ENCODE measurements around the gene PRKAR1B.

Gene PRKAR1B

DNA sequence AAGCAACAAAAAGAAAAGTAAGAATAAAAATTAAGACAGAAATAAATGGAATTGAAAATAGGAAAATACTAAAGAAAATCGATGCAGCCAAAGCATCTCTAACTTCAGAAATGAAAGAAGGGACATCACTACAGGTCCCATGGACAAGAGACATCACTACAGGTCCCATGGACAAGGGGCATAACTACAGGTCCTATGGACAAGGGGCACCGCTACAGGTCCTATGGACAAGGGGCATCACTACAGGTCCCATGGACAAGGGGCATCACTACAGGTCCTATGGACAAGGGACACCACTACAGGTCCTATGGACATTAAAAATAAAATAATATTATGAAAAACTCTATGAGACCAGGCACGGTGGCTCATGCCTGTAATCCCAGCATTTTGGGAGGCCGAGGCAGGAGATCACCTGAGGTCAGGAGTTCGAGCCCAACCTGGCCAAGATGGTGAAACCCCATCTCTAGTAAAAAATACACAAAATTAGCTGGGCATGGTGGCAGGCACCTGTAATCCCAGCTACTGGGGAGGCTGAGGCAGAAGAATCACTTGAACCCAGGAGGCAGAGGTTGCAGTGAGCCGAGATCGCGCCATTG lies 101.6 kb downstream of the PRKAR1B start:
- peaks cover 18% of the 10 kb centered on the region for H3K9me3 ChIP-seq (ENCODE audit: low read length)
- H3K27me3 ChIP-seq (ENCODE audit: insufficient read depth, low read length) = no peaks in the 10 kb centered on the region
- H3K4me1 ChIP-seq (ENCODE audit: insufficient read depth, low read length, severe bottlenecking) = no peaks in the 10 kb centered on the region
- H3K4me3 ChIP-seq (ENCODE audit: low read depth, low read length, poor library complexity, severe bottlenecking) = no peak overlapping the region
- H2AFZ ChIP-seq (ENCODE audit: low read length) = no peak overlapping the region
- H3F3A ChIP-seq (ENCODE audit: insufficient read depth, low read length) = no peaks in the 10 kb centered on the region
- H4K20me1 ChIP-seq (ENCODE audit: insufficient read depth, low read length) = no peaks in the 10 kb centered on the region
- H3K79me2 ChIP-seq (ENCODE audit: insufficient read depth, low read length) = no peaks in the 10 kb centered on the region
- TF ChIP-seq, protein P1, sequence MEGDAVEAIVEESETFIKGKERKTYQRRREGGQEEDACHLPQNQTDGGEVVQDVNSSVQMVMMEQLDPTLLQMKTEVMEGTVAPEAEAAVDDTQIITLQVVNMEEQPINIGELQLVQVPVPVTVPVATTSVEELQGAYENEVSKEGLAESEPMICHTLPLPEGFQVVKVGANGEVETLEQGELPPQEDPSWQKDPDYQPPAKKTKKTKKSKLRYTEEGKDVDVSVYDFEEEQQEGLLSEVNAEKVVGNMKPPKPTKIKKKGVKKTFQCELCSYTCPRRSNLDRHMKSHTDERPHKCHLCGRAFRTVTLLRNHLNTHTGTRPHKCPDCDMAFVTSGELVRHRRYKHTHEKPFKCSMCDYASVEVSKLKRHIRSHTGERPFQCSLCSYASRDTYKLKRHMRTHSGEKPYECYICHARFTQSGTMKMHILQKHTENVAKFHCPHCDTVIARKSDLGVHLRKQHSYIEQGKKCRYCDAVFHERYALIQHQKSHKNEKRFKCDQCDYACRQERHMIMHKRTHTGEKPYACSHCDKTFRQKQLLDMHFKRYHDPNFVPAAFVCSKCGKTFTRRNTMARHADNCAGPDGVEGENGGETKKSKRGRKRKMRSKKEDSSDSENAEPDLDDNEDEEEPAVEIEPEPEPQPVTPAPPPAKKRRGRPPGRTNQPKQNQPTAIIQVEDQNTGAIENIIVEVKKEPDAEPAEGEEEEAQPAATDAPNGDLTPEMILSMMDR (IDR thresholded peaks at IDR 0.05; ENCODE audit: low read length) = no peak
- no peak for TF ChIP-seq EZH2 (IDR thresholded peaks at IDR 0.05; ENCODE audit: borderline replicate concordance, low read length)
- no peak overlapping the region for H3K9ac ChIP-seq (ENCODE audit: low read length)
- H3K27ac ChIP-seq (ENCODE audit: low read depth, low read length, poor library complexity, severe bottlenecking) = no peak overlapping the region
- peaks cover 6% of the 10 kb centered on the region for H3K36me3 ChIP-seq (ENCODE audit: insufficient read depth, low read length)
- no peak overlapping the region for H3K4me2 ChIP-seq (ENCODE audit: low read length)
- H3K9me2 ChIP-seq (ENCODE audit: low read depth, low read length) = no peaks in the 10 kb centered on the region

DNA sequence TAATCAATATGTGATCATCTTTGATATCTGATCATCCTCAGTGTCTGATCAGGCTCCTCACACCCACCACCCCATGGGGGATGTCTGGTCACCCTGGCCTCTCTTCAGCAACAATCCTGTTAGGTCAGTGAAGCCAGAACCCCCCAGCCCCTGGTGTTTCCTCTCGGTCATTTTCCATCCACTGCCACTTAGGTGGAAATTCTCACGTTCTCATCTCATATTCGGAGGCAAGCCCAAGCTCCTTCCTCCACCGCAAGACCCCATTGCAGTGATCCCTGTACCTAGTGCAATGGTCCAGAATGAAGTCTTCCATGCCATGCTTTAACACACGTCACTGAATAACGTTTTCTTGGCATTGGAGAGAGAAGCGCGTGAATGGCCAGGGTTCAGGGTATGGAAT lies 103.6 kb downstream of the PRKAR1B start:
- no peaks in the 10 kb centered on the region for H3K4me1 ChIP-seq (ENCODE audit: insufficient read depth, low read length, severe bottlenecking)
- no peak overlapping the region for H3K27ac ChIP-seq (ENCODE audit: low read depth, low read length, poor library complexity, severe bottlenecking)
- H2AFZ ChIP-seq (ENCODE audit: low read length) = no peak overlapping the region
- H3K9me3 ChIP-seq (ENCODE audit: low read length) = peaks cover 18% of the 10 kb centered on the region
- TF ChIP-seq, protein P1 (IDR thresholded peaks at IDR 0.05; ENCODE audit: low read length) = no peak
- no peak for TF ChIP-seq EZH2 (IDR thresholded peaks at IDR 0.05; ENCODE audit: borderline replicate concordance, low read length)
- H4K20me1 ChIP-seq (ENCODE audit: insufficient read depth, low read length) = no peaks in the 10 kb centered on the region
- H3K27me3 ChIP-seq (ENCODE audit: insufficient read depth, low read length) = no peaks in the 10 kb centered on the region
- peaks cover 7% of the 10 kb centered on the region for H3K36me3 ChIP-seq (ENCODE audit: insufficient read depth, low read length)
- H3K9ac ChIP-seq (ENCODE audit: low read length) = no peak overlapping the region
- H3K4me3 ChIP-seq (ENCODE audit: low read depth, low read length, poor library complexity, severe bottlenecking) = no peak overlapping the region
- H3F3A ChIP-seq (ENCODE audit: insufficient read depth, low read length) = no peaks in the 10 kb centered on the region
- H3K9me2 ChIP-seq (ENCODE audit: low read depth, low read length) = no peaks in the 10 kb centered on the region
- H3K4me2 ChIP-seq (ENCODE audit: low read length) = no peak overlapping the region
- no peaks in the 10 kb centered on the region for H3K79me2 ChIP-seq (ENCODE audit: insufficient read depth, low read length)

DNA sequence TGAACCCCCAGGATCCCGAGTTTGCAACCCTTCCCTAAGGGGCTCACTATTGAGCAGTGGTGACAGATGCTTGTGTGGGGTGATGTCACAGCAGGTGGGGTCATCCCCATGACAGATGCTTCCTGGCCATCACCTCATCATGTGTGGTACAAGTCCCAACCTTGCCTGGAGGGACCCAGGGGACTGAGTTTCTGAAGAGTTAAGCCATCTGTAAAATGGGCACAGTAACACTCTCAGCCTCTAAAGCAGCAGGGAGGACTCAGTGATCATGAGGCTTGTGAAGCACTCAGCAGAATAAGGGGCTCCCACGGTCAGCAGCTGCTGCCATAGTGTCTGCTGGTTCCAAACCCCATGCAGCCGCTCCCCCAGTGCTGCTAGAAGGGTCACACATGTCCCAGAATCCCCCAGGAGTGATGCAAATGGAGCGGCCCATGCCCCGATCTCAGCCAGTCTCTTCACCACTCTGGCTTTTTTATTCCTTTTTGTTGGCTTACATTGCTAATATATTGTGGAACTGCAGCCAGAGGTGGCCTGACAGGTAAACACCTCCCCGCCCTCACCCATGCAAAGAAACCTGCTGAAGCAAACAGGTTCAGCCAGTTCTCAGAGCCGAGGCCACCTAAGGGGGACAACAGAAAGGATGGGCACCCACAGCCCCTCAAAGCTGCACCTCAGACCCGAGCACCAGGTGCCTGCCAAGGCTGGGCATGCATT lies 105.4 kb downstream of the PRKAR1B start:
- TF ChIP-seq, protein P1 (IDR thresholded peaks at IDR 0.05; ENCODE audit: low read length) = no peak
- no peak for TF ChIP-seq EZH2 (IDR thresholded peaks at IDR 0.05; ENCODE audit: borderline replicate concordance, low read length)
- no peak overlapping the region for H3K4me2 ChIP-seq (ENCODE audit: low read length)

More for the DNA sequence above, 105.4 kb downstream of the PRKAR1B start:
- Histone ChIP-seq H3K36me3 (ENCODE audit: insufficient read depth, low read length) (peaks cover 7% of the 10 kb centered on the region), H2AFZ (ENCODE audit: low read length) (no peak overlapping the region), H3K9me2 (ENCODE audit: low read depth, low read length) (no peaks in the 10 kb centered on the region), H3K9ac (ENCODE audit: low read length) (no peak overlapping the region), H3K9me3 (ENCODE audit: low read length) (peaks cover 18% of the 10 kb centered on the region), H3K79me2 (ENCODE audit: insufficient read depth, low read length) (no peaks in the 10 kb centered on the region), H4K20me1 (ENCODE audit: insufficient read depth, low read length) (no peaks in the 10 kb centered on the region), H3K27me3 (ENCODE audit: insufficient read depth, low read length) (no peaks in the 10 kb centered on the region), H3K4me1 (ENCODE audit: insufficient read depth, low read length, severe bottlenecking) (no peaks in the 10 kb centered on the region), H3K4me3 (ENCODE audit: low read depth, low read length, poor library complexity, severe bottlenecking) (no peak overlapping the region), H3K27ac (ENCODE audit: low read depth, low read length, poor library complexity, severe bottlenecking) (no peak overlapping the region), H3F3A (ENCODE audit: insufficient read depth, low read length) (no peaks in the 10 kb centered on the region)

All from OCI-LY1 (cell line).